Measurements from ENCODE around the gene FOXA2.
"Not testable (repeated sequence)": the region's sequence is repeated elsewhere in the genome, so short reads cannot be mapped to it uniquely, and the experiment has no call there.

Gene FOXA2

DNA sequence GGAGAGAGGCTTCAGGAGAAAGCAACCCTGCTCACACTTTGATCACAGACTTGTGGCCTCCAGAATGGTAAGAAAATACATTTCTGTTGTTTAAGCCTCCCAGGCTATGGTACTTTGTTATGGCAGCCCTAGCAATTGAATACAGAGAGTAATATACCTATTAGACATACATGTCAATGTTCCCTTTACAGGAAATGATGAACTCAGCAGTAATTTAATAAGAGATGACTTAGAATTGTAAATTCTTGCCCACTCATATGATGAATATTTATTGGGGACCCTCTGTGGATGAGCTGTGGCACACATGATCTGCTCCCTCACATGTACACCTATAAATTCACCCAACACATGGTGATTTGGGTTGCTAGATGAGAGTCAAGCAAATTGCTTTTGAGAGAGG is 20.4 kb upstream of the FOXA2 start:
- TF ChIP-seq, protein P1, sequence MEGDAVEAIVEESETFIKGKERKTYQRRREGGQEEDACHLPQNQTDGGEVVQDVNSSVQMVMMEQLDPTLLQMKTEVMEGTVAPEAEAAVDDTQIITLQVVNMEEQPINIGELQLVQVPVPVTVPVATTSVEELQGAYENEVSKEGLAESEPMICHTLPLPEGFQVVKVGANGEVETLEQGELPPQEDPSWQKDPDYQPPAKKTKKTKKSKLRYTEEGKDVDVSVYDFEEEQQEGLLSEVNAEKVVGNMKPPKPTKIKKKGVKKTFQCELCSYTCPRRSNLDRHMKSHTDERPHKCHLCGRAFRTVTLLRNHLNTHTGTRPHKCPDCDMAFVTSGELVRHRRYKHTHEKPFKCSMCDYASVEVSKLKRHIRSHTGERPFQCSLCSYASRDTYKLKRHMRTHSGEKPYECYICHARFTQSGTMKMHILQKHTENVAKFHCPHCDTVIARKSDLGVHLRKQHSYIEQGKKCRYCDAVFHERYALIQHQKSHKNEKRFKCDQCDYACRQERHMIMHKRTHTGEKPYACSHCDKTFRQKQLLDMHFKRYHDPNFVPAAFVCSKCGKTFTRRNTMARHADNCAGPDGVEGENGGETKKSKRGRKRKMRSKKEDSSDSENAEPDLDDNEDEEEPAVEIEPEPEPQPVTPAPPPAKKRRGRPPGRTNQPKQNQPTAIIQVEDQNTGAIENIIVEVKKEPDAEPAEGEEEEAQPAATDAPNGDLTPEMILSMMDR (IDR thresholded peaks at IDR 0.05; ENCODE audit: low read depth, low read length), result no peak
- no peak for DNase-seq (ENCODE audit: extremely low read depth, low read depth)

DNA sequence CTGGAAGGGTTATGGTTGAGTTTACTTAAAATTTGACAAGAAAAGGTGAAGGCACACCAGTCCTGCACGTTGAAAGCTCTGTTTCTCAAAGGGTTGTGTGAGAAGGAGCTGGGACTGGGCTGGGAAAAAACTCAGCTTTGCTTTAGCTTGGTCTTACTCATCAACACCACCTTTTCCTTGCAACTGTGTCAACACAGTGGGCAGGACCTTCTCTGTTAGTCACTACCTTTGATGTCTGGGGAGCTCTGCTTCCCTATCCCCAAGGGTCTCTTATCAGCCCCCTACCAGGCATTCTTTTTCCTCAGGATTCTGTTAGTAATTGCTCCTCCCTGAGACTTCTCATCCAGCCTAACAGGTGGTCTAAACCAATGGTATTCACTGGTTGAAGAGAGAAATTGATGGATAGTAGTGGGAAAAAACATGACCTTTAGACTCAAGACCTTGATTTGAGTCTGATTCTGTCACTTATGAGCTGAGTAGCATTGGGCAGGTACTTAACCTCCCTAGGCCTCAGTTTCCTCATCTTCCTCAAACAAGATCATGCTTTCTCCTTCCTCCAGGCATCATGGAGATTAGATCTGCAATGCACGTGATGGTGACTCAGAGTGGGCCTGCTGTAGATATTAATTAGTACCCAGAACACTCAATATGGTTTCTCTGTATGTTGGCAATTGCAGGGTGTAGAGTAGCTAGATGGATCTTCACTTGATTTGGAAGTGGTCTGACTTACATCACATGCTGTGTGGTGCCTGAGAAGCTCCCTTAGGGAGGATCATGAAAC is 17.2 kb upstream of the FOXA2 start:
- TF ChIP-seq, protein P1 (IDR thresholded peaks at IDR 0.05; ENCODE audit: low read depth, low read length), result no peak
- DNase-seq (ENCODE audit: extremely low read depth, low read depth), result no peak

DNA sequence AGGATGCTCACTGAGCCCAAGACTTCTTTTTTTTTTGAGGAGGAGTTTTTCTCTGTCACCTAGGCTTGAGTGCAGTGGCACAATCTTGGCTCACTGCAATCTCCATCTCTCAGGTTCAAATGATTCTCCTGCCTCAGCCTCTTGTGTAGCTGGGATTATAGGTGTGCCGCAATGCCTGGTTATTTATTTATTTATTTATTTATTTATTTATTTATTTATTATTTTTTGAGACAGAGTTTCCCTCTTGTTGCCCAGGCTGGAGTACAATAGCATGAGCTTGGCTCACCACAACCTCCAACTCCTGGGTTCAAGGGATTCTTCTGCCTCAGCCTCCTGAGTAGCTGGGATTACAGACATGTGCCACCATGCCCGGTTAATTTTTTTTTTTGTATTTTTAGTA is 14.9 kb upstream of the FOXA2 start:
- not testable (repeated sequence) for DNase-seq (ENCODE audit: extremely low read depth, low read depth)

DNA sequence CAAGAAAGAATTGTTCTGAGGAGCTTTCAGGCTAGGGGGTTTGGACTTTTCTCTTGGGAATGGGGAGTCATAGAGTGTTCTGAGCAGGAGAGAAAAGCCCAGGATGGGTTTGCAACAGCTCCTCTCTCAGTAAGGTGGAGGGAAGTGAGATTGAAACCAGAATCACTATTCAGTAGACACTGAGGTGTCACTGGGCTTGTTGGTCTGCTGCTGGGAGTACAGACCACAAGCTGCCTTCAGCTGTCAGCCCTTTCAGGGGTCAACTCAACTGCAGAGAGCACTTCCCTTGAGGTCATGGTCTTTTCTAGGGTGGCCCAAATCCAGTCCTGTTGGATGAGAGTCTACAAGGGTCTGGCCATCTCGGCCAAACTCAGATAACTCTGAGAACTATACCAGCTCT is 12.9 kb upstream of the FOXA2 start:
- TF ChIP-seq, protein P1 (IDR thresholded peaks at IDR 0.05; ENCODE audit: low read depth, low read length), result no peak

DNA sequence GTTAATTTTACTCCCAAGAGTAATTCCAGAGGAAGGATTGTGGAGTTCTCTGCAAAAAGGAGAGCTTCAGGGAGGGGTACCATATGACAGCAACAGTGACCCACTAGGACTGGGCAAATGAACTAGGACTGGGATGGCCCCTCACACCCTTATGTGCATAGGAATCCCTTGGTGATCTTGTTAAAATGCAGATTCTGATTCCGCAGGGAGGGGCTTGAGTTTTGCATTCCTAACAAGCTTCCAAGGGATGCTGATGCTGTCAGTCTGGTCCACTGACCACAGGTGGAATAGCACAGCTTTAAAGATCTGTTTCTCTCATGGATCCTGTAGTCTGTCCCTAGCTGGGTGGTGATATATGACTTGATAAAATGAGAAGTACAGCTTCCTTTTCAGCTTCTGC is 6.3 kb upstream of the FOXA2 start:
- TF ChIP-seq, protein P1 (IDR thresholded peaks at IDR 0.05; ENCODE audit: low read depth, low read length), result no peak
- DNase-seq (ENCODE audit: extremely low read depth, low read depth), result no peak

More for the DNA sequence above, 12.9 kb upstream of the FOXA2 start:
- no peak for DNase-seq (ENCODE audit: extremely low read depth, low read depth)

DNA sequence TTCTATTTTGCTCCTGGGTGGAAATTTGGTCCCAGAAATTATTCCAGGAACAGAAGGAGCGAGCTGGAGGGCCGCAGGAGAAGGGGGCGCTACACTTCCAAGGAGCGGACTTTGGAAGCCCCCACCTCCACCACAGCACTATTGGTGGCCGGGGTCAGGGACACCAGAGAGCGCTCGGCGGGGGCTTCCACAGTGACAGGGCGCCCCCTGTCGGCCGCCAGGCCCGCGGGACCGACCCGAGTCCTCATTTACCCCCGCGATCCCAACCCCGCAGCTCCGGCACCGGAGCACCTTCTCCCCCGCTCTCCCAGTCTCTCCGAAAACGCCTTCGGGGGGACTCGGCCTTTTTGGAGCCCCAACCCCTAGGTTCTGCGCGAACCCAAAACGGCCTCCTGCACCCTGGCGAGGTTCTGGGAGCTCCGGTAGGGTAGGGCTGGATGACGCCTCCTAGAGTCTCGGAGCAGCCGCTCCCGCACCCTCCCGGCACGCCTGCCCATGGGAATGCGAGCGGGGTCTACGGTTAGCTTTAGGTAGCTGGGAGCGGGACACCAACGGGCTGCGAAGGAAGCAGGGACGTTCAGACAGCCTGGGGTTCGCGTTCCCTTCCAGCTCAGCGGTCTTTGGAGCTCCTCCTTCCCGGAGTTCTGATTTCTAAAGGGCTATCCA is 2.4 kb upstream of the FOXA2 start:
- no peak for DNase-seq (ENCODE audit: extremely low read depth, low read depth)
- TF ChIP-seq, protein P1 (IDR thresholded peaks at IDR 0.05; ENCODE audit: low read depth, low read length), result peak; percentile 53

DNA sequence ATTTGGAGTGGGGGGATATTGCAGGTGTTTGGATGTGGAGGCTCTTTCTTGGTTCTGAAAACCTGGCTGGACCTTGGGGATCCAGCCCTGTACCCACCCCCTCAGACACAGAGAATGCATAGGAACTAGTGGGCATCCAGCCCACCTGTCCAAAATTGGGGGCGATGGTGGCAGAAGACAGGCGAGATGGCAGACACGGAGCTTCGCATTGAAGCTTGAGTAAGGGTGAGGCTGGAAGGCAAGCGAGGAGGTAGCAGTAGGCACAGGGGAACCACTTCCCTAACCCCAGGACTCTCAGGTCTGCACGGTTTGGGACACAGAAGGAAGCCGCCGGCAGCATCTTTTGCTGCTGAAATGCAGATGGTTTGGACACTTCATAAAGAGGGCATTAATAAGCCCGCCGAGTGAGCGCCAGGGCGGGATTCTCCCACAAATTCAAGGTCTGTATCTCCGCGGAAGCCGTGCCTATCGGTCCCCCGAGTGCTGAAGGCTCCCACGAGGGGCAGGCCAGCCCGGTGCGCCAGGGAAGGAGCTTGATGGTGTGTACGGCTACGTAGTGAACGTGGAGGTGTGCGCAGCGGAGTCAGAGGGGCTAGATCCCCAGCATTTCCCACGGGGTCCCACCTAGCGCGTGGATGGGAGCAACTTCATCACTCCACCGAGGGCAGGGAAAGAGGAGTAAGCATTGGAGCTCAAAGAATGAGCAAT is 1.6 kb upstream of the FOXA2 start:
- TF ChIP-seq, protein P1 (IDR thresholded peaks at IDR 0.05; ENCODE audit: low read depth, low read length), result no peak
- DNase-seq (ENCODE audit: extremely low read depth, low read depth), result no peak

Measured in AG09319 (cell line).